Tibial artery (tissue), 4 donors: Measurements from ENCODE around the gene SATB2.
A peak's percentile ranks its signal among the peaks of the same experiment; 100 is the strongest.

ENCODE experiments used
- DNase-seq, 2 donors: peaks; one replicate each; pipeline ENCODE4 v3.0.0-alpha.2; 2019
- H3K27ac ChIP-seq, 2 donors: fragments of 200-600 bp; sonication (generic) in 1 of 2; 1 replicate in 1 of 2; 2 replicates in 1 of 2; pipeline ENCODE4 v1.5.1; 2018 to 2019; ENCODE audit warnings: mild to moderate bottlenecking in 1 of 2
- H3K27me3 ChIP-seq, 2 donors: fragments of 200-600 bp; sonication (generic) in 1 of 2; one replicate each; pipeline versions ENCODE4 v1.5.1 to v1.6.0; 2016 to 2019
- H3K36me3 ChIP-seq, 3 donors: fragments of 200-600 bp; sonication (generic) in 2 of 3; one replicate each; pipeline ENCODE4 v1.5.1; 2016 to 2019; ENCODE audit warnings: mild to moderate bottlenecking in 2 of 3
- H3K4me1 ChIP-seq, 4 donors: fragments of 200-600 bp; sonication (generic) in 2 of 4; 1 replicate in 3 of 4; 2 replicates in 1 of 4; pipeline ENCODE4 v1.5.1; 2016 to 2019
- H3K4me3 ChIP-seq, 2 donors: fragments of 200-600 bp; sonication (generic) in 1 of 2; 1 replicate in 1 of 2; 2 replicates in 1 of 2; pipeline ENCODE4 v1.5.1; 2018 to 2019; ENCODE audit warnings: mild to moderate bottlenecking in 2 of 2
- H3K9me3 ChIP-seq, 3 donors: fragments of 200-600 bp; sonication (generic) in 1 of 3; one replicate each; pipeline ENCODE4 v1.5.1; 2016 to 2019
- intact Hi-C: fragments of 100-400 bp; cut with DNase I; formaldehyde crosslinking; loops from one replicate; pipeline ENCODE4 v1.15.0; 2023; ENCODE audit warnings: low total_unique reads
- TF ChIP-seq, protein P1 (sequence below), 2 experiments: fragments of 200-600 bp in 1 of 2; fragments of 450-650 bp in 1 of 2; IDR thresholded peaks; one replicate each; pipeline ENCODE4 v1.5.1; 2017 to 2019; ENCODE audit warnings: antibody characterized with exemption in 2 of 2, mild to moderate bottlenecking in 1 of 2, moderate library complexity in 1 of 2

The SATB2 gene

DNA sequence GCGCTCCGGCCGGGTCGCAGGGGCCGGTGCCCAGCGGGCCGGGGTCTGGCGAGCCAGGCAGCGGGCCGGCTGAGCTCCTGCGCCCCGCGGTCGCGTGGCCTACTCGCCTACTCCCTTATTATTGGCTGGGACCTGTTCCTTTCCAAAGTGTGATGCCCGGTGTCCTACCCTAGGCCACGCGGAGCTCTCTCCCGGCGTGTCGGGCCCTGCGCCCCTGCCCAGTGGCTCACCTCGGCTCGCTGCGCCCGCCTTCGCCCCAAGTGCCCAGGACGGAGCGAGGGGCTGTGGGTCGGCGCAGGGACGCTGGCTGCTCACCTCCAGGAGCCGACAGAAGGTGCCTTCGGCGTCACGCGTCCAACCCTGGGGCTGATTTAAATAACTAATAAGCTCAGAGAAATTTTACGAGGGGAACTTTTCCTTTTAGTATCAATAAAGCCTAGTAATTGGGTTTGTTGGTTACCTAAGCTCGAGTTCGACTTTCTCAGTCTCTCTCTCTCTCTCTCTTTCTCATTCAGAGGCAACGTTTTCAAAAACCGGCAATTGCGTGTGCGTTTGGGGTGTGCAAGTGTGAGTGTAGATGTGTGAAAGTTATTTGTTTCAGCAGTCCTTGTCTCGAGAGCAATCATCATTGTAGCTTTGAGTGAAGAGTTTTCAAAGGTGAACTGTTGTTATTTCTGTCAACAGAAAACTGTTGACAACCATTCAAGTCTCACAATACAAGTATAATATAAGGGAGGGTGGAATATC, 7.0 kb upstream of the SATB2 start:
- Histone ChIP-seq H3K27me3 (peaks cover 10 to 98% of the 10 kb centered on the region in 2 donors), H3K4me3 (peak overlapping the region; percentile 45 to 55), H3K4me1 (peaks cover 0 to 48% (median 41%) of the 10 kb centered on the region in 4 donors)

DNA sequence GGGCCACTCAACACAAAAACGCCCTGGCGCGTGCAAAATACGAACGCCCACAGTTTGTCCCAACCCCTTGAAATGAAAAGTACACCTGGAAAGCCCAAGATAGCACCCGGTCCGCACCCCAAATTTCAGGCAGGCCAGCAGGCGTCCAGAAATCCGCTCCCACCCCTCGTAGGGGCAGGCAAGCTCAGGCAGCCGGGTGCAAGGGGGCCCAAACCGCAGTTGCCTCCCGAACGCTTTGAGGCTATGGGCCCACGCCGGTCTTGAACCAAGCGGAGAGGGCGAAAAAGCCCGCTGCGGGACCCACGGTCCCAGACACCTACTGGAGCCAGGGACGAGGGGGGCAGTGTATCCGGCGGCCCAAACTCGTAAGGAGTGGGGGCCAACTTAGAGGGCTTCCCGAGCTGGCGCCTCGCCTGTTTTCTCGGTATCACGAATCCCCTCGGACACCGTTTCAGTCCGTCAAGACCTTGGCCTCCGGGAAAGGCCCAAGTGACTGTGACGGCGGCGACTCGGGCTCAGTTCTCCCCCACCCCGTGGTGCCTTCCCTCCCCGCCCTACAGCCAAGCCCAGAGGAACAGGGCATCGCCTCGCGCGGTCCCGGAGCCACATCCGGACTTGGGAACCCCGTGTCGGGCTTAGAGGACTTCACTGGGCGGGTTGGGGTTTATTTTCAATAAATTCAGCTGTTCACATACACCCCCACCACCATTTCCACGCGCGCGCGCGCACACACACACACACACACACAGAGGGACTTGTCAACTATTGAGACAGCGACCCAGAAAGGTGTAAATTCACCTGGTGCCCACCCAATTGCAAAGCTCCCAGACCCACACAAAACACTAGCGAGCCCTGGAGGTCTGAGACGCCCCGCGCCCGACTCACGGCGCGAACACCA, 6.2 kb upstream of the SATB2 start:
- Histone ChIP-seq H3K4me3 (peak overlapping the region; percentile 45 to 55), H3K27ac (no peak overlapping the region), H3K4me1 (peaks cover 0 to 39% (median 35%) of the 10 kb centered on the region in 4 donors), H3K9me3 (peaks cover 0 to 3% (median 0%) of the 10 kb centered on the region in 3 donors), H3K36me3 (no peaks in the 10 kb centered on the region), H3K27me3 (peaks cover 10 to 90% of the 10 kb centered on the region in 2 donors)
- no peak for DNase-seq
- TF ChIP-seq, protein P1, sequence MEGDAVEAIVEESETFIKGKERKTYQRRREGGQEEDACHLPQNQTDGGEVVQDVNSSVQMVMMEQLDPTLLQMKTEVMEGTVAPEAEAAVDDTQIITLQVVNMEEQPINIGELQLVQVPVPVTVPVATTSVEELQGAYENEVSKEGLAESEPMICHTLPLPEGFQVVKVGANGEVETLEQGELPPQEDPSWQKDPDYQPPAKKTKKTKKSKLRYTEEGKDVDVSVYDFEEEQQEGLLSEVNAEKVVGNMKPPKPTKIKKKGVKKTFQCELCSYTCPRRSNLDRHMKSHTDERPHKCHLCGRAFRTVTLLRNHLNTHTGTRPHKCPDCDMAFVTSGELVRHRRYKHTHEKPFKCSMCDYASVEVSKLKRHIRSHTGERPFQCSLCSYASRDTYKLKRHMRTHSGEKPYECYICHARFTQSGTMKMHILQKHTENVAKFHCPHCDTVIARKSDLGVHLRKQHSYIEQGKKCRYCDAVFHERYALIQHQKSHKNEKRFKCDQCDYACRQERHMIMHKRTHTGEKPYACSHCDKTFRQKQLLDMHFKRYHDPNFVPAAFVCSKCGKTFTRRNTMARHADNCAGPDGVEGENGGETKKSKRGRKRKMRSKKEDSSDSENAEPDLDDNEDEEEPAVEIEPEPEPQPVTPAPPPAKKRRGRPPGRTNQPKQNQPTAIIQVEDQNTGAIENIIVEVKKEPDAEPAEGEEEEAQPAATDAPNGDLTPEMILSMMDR (IDR thresholded peaks at IDR 0.05), result peak in 1 of 2 experiments; percentile 2
- intact Hi-C loops, result no loop called here

More for the DNA sequence above, 7.0 kb upstream of the SATB2 start:
- intact Hi-C loops, result no loop called here
- TF ChIP-seq, protein P1 (IDR thresholded peaks at IDR 0.05), result no peak
- Histone ChIP-seq H3K27ac (no peak overlapping the region), H3K9me3 (peaks cover 0 to 3% (median 0%) of the 10 kb centered on the region in 3 donors), H3K36me3 (no peaks in the 10 kb centered on the region)
- no peak for DNase-seq

- Histone ChIP-seq H3K27ac (no peak overlapping the region), H3K36me3 (no peaks in the 10 kb centered on the region), H3K4me3 (peak overlapping the region; percentile 45 to 55), H3K9me3 (peaks cover 0 to 3% (median 0%) of the 10 kb centered on the region in 3 donors), H3K4me1 (peaks cover 0 to 36% (median 32%) of the 10 kb centered on the region in 4 donors), H3K27me3 (peaks cover 10 to 81% of the 10 kb centered on the region in 2 donors)
- DNase-seq, result no peak
- TF ChIP-seq, protein P1 (IDR thresholded peaks at IDR 0.05), result peak; percentile 71 to 78
- intact Hi-C loops, result no loop called here
Observed at GRCh38 chr2:199462956-199463692, 5.4 kb upstream of the SATB2 start.

DNA sequence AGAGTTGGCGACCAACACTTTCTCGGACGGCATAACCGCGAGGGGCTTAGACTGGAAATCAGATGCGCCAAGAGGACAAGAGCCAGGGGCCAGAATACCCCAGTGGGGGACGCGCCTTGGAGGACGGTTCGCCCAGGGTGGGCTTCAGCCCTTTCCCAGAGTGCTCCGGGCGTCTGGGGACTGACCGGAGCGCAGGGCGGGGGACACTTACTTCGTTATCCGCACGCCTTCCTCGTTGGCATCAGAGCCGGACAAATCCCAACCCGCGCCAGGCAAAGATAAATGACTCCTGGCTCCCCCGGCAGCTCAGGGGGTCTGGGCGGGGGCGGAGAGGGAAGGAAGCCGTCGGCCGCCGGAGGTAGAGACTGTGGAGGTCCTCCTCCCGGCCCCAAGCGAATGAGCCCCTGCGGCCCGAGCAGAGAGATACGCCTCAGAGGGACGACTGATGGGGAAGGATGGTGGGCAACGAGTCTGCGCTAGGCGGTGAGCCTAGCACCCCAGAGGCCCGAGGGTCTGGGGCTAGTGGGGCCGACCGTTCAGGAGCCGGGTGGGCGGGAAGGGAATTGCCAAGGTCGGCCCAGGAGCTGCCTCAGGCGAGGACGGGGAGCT, 4.7 kb upstream of the SATB2 start:
- H3K36me3 ChIP-seq, result no peaks in the 10 kb centered on the region
- TF ChIP-seq, protein P1 (IDR thresholded peaks at IDR 0.05), result no peak
- intact Hi-C loops, result no loop called here
- no peak for DNase-seq
- peaks cover 0 to 3% (median 0%) of the 10 kb centered on the region in 3 donors for H3K9me3 ChIP-seq
- peaks cover 10 to 75% of the 10 kb centered on the region in 2 donors for H3K27me3 ChIP-seq
- peaks cover 0 to 42% (median 39%) of the 10 kb centered on the region in 4 donors for H3K4me1 ChIP-seq
- no peak overlapping the region for H3K27ac ChIP-seq
- H3K4me3 ChIP-seq, result peak overlapping the region; percentile 45 to 55
